Endothelial cell of umbilical vein (primary cell): ENCODE data around the gene DAB2IP. TPM values are rescaled to one million over a fixed set of nuclear protein-coding genes. Genes with fewer than 3 reads are reported as not detected.

Experiments
- BruUV-seq: library from RNA; stranded (reverse); fragments of 400-500 nt; replicated peaks from 2 replicates; lab custom pipeline; 2021; lab: Mats Ljungman, UMichigan
- CTCF ChIA-PET: fragments of 300-600, 350-600 bp; sonication (Branson Sonifier 250); formaldehyde crosslinking; loops from one replicate; lab custom pipeline; 2021; ENCODE audit warnings: antibody characterized with exemption, inconsistent platforms; lab: Charles Lee
- POLR2A ChIA-PET: fragments of 300-600, 350-600 bp; sonication (Branson Sonifier 250); formaldehyde crosslinking; loops from one replicate; lab custom pipeline; 2021; ENCODE audit warnings: antibody characterized with exemption, inconsistent platforms; lab: Charles Lee
- DNase-seq: peaks from one replicate; pipeline ENCODE4 v3.0.0-alpha.2; 2011; ENCODE audit warnings: low read depth, low spot score
- FAIRE-seq: peaks from 2 replicates; lab custom pipeline; 2011; peaks lifted over from hg19 to GRCh38; lab: Jason Lieb, UNC
- H2AFZ ChIP-seq: 2 replicates; pipeline ENCODE4 v1.6.0; 2012; ENCODE audit warnings: low read depth, low read length, control low read depth, inconsistent platforms
- H3K27ac ChIP-seq: 2 replicates; pipeline ENCODE4 v1.5.1; 2011; ENCODE audit warnings: low read depth, mild to moderate bottlenecking, control low read depth, low read length, moderate library complexity; ENCODE audit not compliant: insufficient read depth
- H3K27me3 ChIP-seq, 2 experiments: 2 replicates each; pipeline versions ENCODE4 v1.6.0 to v1.6.1; 2011; ENCODE audit warnings: low read length in 2 of 2, mixed read lengths in 1 of 2; ENCODE audit not compliant: control insufficient read depth in 2 of 2, insufficient read depth in 2 of 2
- H3K36me3 ChIP-seq, 2 experiments: 2 replicates in 1 of 2; 3 replicates in 1 of 2; pipeline ENCODE4 v1.5.1; 2011; ENCODE audit warnings: low read length in 2 of 2, mild to moderate bottlenecking in 1 of 2, moderate library complexity in 1 of 2; ENCODE audit not compliant: control insufficient read depth in 2 of 2, insufficient read depth in 2 of 2; ENCODE audit errors: extremely low read depth in 1 of 2
- H3K4me1 ChIP-seq: 3 replicates; pipeline ENCODE4 v1.5.1; 2011; ENCODE audit warnings: mild to moderate bottlenecking, low read length; ENCODE audit not compliant: control insufficient read depth, insufficient read depth; ENCODE audit errors: extremely low read depth
- H3K4me2 ChIP-seq: 2 replicates; pipeline ENCODE4 v1.6.1; 2011; ENCODE audit warnings: low read length, control low read depth, mixed read lengths; ENCODE audit not compliant: insufficient read depth
- H3K4me3 ChIP-seq, 3 experiments: fragments of 200-600 bp in 1 of 3; sonication (generic), shearing (Covaris generic) in 1 of 3; replicated peaks in 1 of 3; 2 replicates each; pipeline ENCODE4 v1.5.1; 2011 to 2016; ENCODE audit warnings: control low read depth in 3 of 3, low read length in 3 of 3, mild to moderate bottlenecking in 2 of 3, inconsistent platforms in 1 of 3, low read depth in 1 of 3, moderate library complexity in 1 of 3; ENCODE audit not compliant: insufficient read depth in 1 of 3
- H3K79me2 ChIP-seq: 2 replicates; pipeline ENCODE4 v1.6.0; 2012; ENCODE audit warnings: low read length, inconsistent platforms; ENCODE audit not compliant: control insufficient read depth, insufficient read depth
- H3K9ac ChIP-seq: replicated peaks from 2 replicates; pipeline ENCODE3; 2011; ENCODE audit warnings: low read length, control low read depth; ENCODE audit not compliant: insufficient read depth; ENCODE audit errors: extremely low read depth
- H3K9me1 ChIP-seq: replicated peaks from 3 replicates; pipeline ENCODE4 v1.6.0; 2011; ENCODE audit warnings: mild to moderate bottlenecking, low read length; ENCODE audit not compliant: control insufficient read depth, insufficient read depth; ENCODE audit errors: extremely low read depth
- H3K9me3 ChIP-seq: replicated peaks from 2 replicates; pipeline ENCODE4 v1.5.1; 2012; ENCODE audit warnings: low read length, inconsistent platforms; ENCODE audit not compliant: control insufficient read depth, insufficient read depth
- H4K20me1 ChIP-seq: replicated peaks from 2 replicates; pipeline ENCODE3; 2011; ENCODE audit warnings: mild to moderate bottlenecking, low read length; ENCODE audit not compliant: control insufficient read depth, insufficient read depth; ENCODE audit errors: extremely low read depth
- CTCF ChIP-seq, 2 donors: IDR thresholded peaks; 1 replicate in 1 of 2; 2 replicates in 1 of 2; pipeline ENCODE4 v1.5.1; 2011; ENCODE audit warnings: low read length in 2 of 2, mild to moderate bottlenecking in 2 of 2, moderate library complexity in 2 of 2, control low read depth in 1 of 2, inconsistent platforms in 1 of 2, low read depth in 1 of 2; ENCODE audit not compliant: insufficient read depth in 1 of 2; ENCODE audit errors: extremely low read depth in 1 of 2
- EZH2 ChIP-seq: IDR thresholded peaks from 2 replicates; pipeline ENCODE4 v1.6.1; 2012; ENCODE audit warnings: borderline replicate concordance, low read depth, mild to moderate bottlenecking, moderate library complexity, low read length, inconsistent platforms; ENCODE audit not compliant: severe bottlenecking
- FOS ChIP-seq: IDR thresholded peaks from 2 replicates; pipeline ENCODE4 v1.6.1; 2011; ENCODE audit warnings: mild to moderate bottlenecking, low read length, moderate library complexity, borderline replicate concordance; ENCODE audit not compliant: insufficient read depth
- GATA2 ChIP-seq: IDR thresholded peaks from 2 replicates; pipeline ENCODE4 v1.7.0; 2011; ENCODE audit warnings: low read depth, mild to moderate bottlenecking, moderate library complexity, mixed read lengths, low read length; ENCODE audit not compliant: insufficient read length, insufficient read depth
- JUN ChIP-seq: IDR thresholded peaks from 2 replicates; pipeline ENCODE4 v1.6.1; 2011; ENCODE audit warnings: borderline replicate concordance, low read depth; ENCODE audit not compliant: insufficient read length, insufficient read depth
- MAX ChIP-seq: IDR thresholded peaks from 2 replicates; pipeline ENCODE4 v1.6.1; 2011; ENCODE audit not compliant: insufficient read depth, insufficient read length
- MYC ChIP-seq: IDR thresholded peaks from one replicate; pipeline ENCODE4 v1.6.1; 2011; ENCODE audit warnings: mild to moderate bottlenecking, low read depth, low read length
- POLR2A ChIP-seq: IDR thresholded peaks from 2 replicates; pipeline ENCODE4 v1.6.1; 2012; ENCODE audit warnings: low read depth, mild to moderate bottlenecking, control low read depth, low read length
- POLR2AphosphoS5 ChIP-seq: IDR thresholded peaks from 2 replicates; pipeline ENCODE4 v1.6.1; 2012; ENCODE audit warnings: low read depth, mild to moderate bottlenecking, control low read depth, low read length, moderate library complexity; ENCODE audit not compliant: insufficient read depth
- dilution Hi-C: fragments of 300-500 bp; cut with MboI; formaldehyde crosslinking; loops from one replicate; pipeline ENCODE4 v1.15.0; 2019; ENCODE audit warnings: low sequenced_read_pairs; ENCODE audit not compliant: extremely low pct_ligation_motif_present
- intact Hi-C: fragments of 100-400 bp; cut with micrococcal nuclease; formaldehyde crosslinking; loops from one replicate; pipeline ENCODE4 v1.10.0; 2022
- polyA plus RNA-seq, 4 experiments: library from polyadenylated mRNA; depleted of rRNA in 3 of 4; stranded (reverse) in 3 of 4; unstranded in 1 of 4; fragments of >200 nt; gene quantifications; 2 replicates each; pipeline versions ENCODE4 v1.2.1 to v1.2.3, GENCODE V29; 2011 to 2012; ENCODE audit warnings: missing spikeins in 1 of 4
- total RNA-seq: library from RNA; stranded (reverse); gene quantifications from 2 replicates; pipeline ENCODE4 v1.2.3, GENCODE V29; 2021

The DAB2IP gene
- total and polyA plus RNA-seq, 2 donors (not counting 3 experiments of a cell fraction or from before 2014, with no cell fraction given) = 29.2 to 53.6 TPM

- intact Hi-C loops (no loop called here), dilution Hi-C loops (no loop called here)
- ChIA-PET POLR2A (no interaction called here), CTCF (interaction anchor here (1.1 to 3.7 kb wide), 2 partner anchors 7 to 126 kb away, joined by 5 to 19 read pairs; no protein-coding TSS in a partner anchor)
- H3K4me3 ChIP-seq = no peak overlapping the region
- TF ChIP-seq FOS (no peak), JUN (no peak), POLR2AphosphoS5 (no peak), MYC (no peak), MAX (no peak), GATA2 (no peak), POLR2A (no peak), CTCF (IDR thresholded peaks at IDR 0.05; ENCODE audit: extremely low read depth in 1 of 2, insufficient read depth in 1 of 2, low read depth in 1 of 2, low read length in 2 of 2) (no peak), EZH2 (no peak)
- no peaks in the 10 kb centered on the region for H3K27me3 ChIP-seq
- no peaks in the 10 kb centered on the region for H3K9me1 ChIP-seq
- DNase-seq (peak; percentile 23), FAIRE-seq (no peak)
- H2AFZ ChIP-seq = no peak overlapping the region
- no peaks in the 10 kb centered on the region for H3K79me2 ChIP-seq
- H3K9me3 ChIP-seq = no peaks in the 10 kb centered on the region
- H3K9ac ChIP-seq = no peak overlapping the region
- H4K20me1 ChIP-seq = no peaks in the 10 kb centered on the region
- no peaks in the 10 kb centered on the region for H3K4me1 ChIP-seq
- H3K4me2 ChIP-seq = no peak overlapping the region
- no peak overlapping the region for H3K27ac ChIP-seq
- H3K36me3 ChIP-seq = peaks cover 0 to 9% of the 10 kb centered on the region in 2 experiments
- BruUV-seq = no TSS peak
Measured at GRCh38 chr9:121675969-121676822, 24.8 kb downstream of the DAB2IP start.
